GM12875 (cell line): Measurements from ENCODE around the gene RADX.

Experiments used
- H3K4me3 ChIP-seq: one replicate; pipeline ENCODE4 v1.5.1; 2011; ENCODE audit warnings: low read depth, low read length, control low read depth
- TF ChIP-seq, protein P1 (sequence below): IDR thresholded peaks from 2 replicates; pipeline ENCODE4 v1.5.1; 2011; ENCODE audit warnings: low read depth, mild to moderate bottlenecking, control low read depth, inconsistent platforms, low read length, moderate library complexity, borderline replicate concordance; ENCODE audit not compliant: insufficient read depth

The RADX gene

DNA sequence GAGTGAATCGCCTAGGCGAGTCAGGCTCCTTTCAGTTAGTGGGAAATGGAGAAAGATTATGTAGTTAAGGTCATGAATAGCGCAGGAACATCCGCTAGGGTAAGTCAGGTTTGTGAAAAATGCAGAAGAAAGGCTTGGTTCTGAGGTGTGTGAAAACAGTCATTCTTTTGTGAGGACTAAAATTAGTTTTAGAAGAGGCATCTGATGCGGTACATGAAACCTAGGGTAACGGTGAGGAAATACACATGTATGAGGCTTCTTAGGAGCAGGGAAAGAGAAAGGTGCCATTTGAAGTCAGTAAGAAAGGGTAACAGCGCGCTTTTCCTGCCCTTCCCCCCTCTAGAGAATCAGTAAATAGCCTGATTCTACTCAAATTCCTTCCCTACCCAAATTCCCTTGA lies 114.2 kb downstream of the RADX start:
- TF ChIP-seq, protein P1, sequence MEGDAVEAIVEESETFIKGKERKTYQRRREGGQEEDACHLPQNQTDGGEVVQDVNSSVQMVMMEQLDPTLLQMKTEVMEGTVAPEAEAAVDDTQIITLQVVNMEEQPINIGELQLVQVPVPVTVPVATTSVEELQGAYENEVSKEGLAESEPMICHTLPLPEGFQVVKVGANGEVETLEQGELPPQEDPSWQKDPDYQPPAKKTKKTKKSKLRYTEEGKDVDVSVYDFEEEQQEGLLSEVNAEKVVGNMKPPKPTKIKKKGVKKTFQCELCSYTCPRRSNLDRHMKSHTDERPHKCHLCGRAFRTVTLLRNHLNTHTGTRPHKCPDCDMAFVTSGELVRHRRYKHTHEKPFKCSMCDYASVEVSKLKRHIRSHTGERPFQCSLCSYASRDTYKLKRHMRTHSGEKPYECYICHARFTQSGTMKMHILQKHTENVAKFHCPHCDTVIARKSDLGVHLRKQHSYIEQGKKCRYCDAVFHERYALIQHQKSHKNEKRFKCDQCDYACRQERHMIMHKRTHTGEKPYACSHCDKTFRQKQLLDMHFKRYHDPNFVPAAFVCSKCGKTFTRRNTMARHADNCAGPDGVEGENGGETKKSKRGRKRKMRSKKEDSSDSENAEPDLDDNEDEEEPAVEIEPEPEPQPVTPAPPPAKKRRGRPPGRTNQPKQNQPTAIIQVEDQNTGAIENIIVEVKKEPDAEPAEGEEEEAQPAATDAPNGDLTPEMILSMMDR: no peak
- no peak overlapping the region for H3K4me3 ChIP-seq

DNA sequence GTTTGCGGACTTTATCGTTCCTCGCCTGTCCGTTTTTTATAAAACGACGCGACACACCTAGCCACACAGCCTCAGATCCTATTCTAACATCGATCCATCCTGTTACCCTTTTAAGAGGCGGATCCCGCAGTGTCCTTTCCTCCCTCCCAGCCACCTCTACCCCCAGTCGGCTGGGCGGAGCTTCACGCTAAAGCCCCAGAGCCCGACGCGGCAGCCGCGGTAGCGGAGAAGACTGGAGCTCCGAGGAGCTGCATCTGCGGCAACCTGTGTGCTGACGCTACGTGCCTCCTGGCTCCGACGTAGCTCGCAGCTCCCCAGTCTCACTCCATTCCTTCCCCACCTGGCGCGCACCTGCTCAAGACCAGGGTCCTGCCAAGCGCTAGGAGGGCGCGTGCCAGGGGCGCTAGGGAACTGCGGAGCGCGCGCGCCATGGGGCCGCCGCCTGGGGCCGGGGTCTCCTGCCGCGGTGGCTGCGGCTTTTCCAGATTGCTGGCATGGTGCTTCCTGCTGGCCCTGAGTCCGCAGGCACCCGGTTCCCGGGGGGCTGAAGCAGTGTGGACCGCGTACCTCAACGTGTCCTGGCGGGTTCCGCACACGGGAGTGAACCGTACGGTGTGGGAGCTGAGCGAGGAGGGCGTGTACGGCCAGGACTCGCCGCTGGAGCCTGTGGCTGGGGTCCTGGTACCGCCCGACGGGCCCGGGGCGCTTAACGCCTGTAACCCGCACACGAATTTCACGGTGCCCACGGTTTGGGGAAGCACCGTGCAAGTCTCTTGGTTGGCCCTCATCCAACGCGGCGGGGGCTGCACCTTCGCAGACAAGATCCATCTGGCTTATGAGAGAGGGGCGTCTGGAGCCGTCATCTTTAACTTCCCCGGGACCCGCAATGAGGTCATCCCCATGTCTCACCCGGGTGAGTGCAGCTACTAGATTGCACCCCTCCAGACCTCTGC lies 115.0 kb downstream of the RADX start, which contains the start of gene RNF128:
Gene RNF128, plus strand, starts transcription at position 217 of the 953 bp plus-strand sequence. Its CDS starts 213 bp downstream, at position 430.
- no peak within 1 kb of the TSS for H3K4me3 ChIP-seq
- TF ChIP-seq, protein P1: no peak

DNA sequence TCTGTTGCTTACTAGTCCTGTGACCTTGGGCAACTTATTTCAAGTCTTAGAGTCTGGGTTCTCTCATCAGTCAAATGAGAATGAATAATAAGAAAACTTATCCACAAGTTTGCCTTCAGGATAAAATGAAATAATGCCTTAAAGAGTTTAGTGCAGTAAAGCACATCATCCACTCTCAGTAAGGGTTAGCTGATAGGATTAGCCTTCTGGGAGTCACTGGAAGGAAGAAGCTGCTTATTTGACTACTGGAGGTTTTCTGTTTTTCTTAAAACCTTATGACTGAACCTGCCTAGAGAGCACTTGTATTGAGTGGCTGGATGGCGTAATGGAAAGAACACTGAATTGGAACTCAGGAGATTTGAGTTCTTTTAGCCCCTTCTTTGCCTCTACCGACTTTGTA lies 116.6 kb downstream of the RADX start:
- TF ChIP-seq, protein P1: no peak
- no peak overlapping the region for H3K4me3 ChIP-seq
